Measurements from ENCODE around the gene CDKN2AIPNL.
"Not testable (repeated sequence)": the region's sequence is repeated elsewhere in the genome, so short reads cannot be mapped to it uniquely, and the experiment has no call there.

The CDKN2AIPNL gene

GRCh38 chr5:134427540-134428041, 15.9 kb upstream of the CDKN2AIPNL start:
- no peak for TF ChIP-seq CTCF (IDR thresholded peaks at IDR 0.05; ENCODE audit: insufficient read depth, low read length, missing control alignments)
- H3K4me3 ChIP-seq (ENCODE audit: low read depth, low read length): no peak overlapping the region
- no peak for DNase-seq (ENCODE audit: low read depth, low spot score)
- CTCF ChIA-PET: interaction anchor here (1.1 to 7.3 kb wide), 5 partner anchors 9 to 151 kb away, joined by 3 to 59 read pairs (median 5); partner anchors contain the start of gene CDKN2AIPNL
- POLR2A ChIA-PET: no interaction called here

GRCh38 chr5:134426361-134426760, 14.7 kb upstream of the CDKN2AIPNL start:
- no peak for TF ChIP-seq CTCF (IDR thresholded peaks at IDR 0.05; ENCODE audit: insufficient read depth, low read length, missing control alignments)
- H3K4me3 ChIP-seq (ENCODE audit: low read depth, low read length): no peak overlapping the region
- CTCF ChIA-PET: interaction anchor here (7.3 kb wide), 1 partner anchor 14 kb away, joined by 59 read pairs; the partner anchor contains the start of gene CDKN2AIPNL
- DNase-seq (ENCODE audit: low read depth, low spot score): no peak
- POLR2A ChIA-PET: no interaction called here

- POLR2A ChIA-PET: no interaction called here
- CTCF ChIA-PET: interaction anchor here (0.7 to 7.3 kb wide), 2 partner anchors 11 to 160 kb away, joined by 3 to 59 read pairs; partner anchors contain the start of gene CDKN2AIPNL
- DNase-seq (ENCODE audit: low read depth, low spot score): no peak
- no peak overlapping the region for H3K4me3 ChIP-seq (ENCODE audit: low read depth, low read length)
- TF ChIP-seq CTCF (IDR thresholded peaks at IDR 0.05; ENCODE audit: insufficient read depth, low read length, missing control alignments): no peak
Measured at GRCh38 chr5:134423376-134423775, 11.7 kb upstream of the CDKN2AIPNL start.

GRCh38 chr5:134422791-134423365, 11.2 kb upstream of the CDKN2AIPNL start:
- no peak for DNase-seq (ENCODE audit: low read depth, low spot score)
- H3K4me3 ChIP-seq (ENCODE audit: low read depth, low read length): no peak overlapping the region
- CTCF ChIA-PET: interaction anchor here (7.3 kb wide), 1 partner anchor 10 kb away, joined by 59 read pairs; the partner anchor contains the start of gene CDKN2AIPNL
- POLR2A ChIA-PET: no interaction called here
- no peak for TF ChIP-seq CTCF (IDR thresholded peaks at IDR 0.05; ENCODE audit: insufficient read depth, low read length, missing control alignments)

- CTCF ChIA-PET: interaction anchor here (1.2 kb wide), 1 partner anchor 157 kb away, joined by 5 read pairs; no protein-coding TSS in a partner anchor
- H3K4me3 ChIP-seq (ENCODE audit: low read depth, low read length); DNase-seq (ENCODE audit: low read depth, low spot score); POLR2A ChIA-PET: not testable (repeated sequence)
Measured at GRCh38 chr5:134421038-134421437, 9.4 kb upstream of the CDKN2AIPNL start.

GRCh38 chr5:134420343-134420742, 8.7 kb upstream of the CDKN2AIPNL start:
- TF ChIP-seq CTCF (IDR thresholded peaks at IDR 0.05; ENCODE audit: insufficient read depth, low read length, missing control alignments): no peak
- DNase-seq (ENCODE audit: low read depth, low spot score): no peak
- H3K4me3 ChIP-seq (ENCODE audit: low read depth, low read length): no peak overlapping the region
- ChIA-PET CTCF (interaction anchor here (1.1 to 1.2 kb wide), 2 partner anchors 9 to 158 kb away, joined by 3 to 5 read pairs; partner anchors contain the start of gene CDKN2AIPNL), POLR2A (no interaction called here)
